ENCODE measurements around the gene AMDHD2.
A peak's percentile ranks its signal among the peaks of the same experiment; 100 is the strongest.
"Not testable (repeated sequence)": the region's sequence is repeated elsewhere in the genome, so short reads cannot be mapped to it uniquely, and the experiment has no call there.

Gene AMDHD2

GRCh38 chr16:2550283-2550878 is 30.2 kb downstream of the AMDHD2 start:
- in situ Hi-C loops (cut with MboI; ENCODE audit: low pct_unique_long_range_greater_than_20kb, low sequenced_read_pairs); DNase-seq: not testable (repeated sequence)

- DNase-seq; in situ Hi-C loops (cut with MboI; ENCODE audit: low pct_unique_long_range_greater_than_20kb, low sequenced_read_pairs): not testable (repeated sequence)
These were observed 31.3 kb downstream of the AMDHD2 start for GRCh38 chr16:2551420-2551889.

DNA sequence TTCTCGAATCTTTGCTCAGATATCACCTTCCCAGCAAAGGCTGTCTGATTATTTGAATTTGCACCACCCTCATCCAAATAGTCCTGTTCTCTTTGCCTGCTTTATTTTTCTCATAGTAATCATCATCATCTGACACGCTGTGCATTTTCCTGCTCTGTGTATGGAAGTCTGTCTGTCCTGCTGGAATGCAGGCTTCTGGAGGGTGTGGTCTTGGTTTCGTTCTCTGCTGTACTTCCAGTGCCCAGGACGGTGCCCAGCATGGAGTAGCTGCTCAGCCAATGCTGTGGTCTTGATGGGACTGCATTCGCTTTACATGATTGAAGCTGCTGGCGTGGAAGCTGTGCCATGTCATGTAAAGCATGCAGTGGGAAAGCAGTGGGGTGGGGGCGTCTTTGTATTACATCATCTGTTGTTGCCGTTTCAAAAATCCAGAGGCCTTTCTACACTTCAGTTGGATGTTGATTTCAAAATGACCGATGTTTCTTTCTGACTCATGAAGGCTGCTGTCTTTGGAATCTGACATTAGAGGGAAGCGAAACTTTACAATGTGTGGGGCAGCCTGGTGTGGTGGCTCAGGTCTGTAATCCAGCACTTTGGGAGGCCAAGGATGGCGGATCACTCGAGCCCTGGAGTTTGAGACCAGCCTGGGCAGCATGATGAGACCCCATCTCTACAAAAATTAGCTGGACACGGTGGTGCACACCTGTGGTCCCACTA is 34.7 kb downstream of the AMDHD2 start:
- not testable (repeated sequence) for DNase-seq

DNA sequence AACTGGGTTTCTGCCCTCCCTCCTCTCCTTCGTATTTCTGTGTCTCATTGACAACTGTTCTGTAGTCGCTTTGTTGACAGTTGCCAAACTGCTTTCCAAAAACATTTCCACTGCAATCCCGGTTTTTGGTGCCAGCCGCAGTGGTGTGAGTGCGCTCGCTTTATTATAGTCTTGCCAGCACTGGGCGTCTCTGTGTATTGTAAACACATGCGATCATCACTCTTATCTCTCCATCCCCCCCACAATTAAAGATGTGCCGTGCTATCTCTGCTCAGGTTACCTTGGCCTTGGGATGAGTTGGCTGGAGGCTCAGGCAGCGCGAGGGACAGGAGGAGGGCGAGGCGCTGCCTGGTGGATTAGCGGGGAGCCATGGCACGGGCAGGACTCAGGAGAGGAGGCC is 37.0 kb downstream of the AMDHD2 start:
- in situ Hi-C loops (cut with MboI; ENCODE audit: low pct_unique_long_range_greater_than_20kb, low sequenced_read_pairs); DNase-seq: not testable (repeated sequence)

More for the DNA sequence above, 34.7 kb downstream of the AMDHD2 start:
- in situ Hi-C loops (cut with MboI; ENCODE audit: low pct_unique_long_range_greater_than_20kb, low sequenced_read_pairs): not testable (repeated sequence)

- DNase-seq; in situ Hi-C loops (cut with MboI; ENCODE audit: low pct_unique_long_range_greater_than_20kb, low sequenced_read_pairs): not testable (repeated sequence)
These were observed 40.1 kb downstream of the AMDHD2 start for GRCh38 chr16:2560131-2560797.

DNA sequence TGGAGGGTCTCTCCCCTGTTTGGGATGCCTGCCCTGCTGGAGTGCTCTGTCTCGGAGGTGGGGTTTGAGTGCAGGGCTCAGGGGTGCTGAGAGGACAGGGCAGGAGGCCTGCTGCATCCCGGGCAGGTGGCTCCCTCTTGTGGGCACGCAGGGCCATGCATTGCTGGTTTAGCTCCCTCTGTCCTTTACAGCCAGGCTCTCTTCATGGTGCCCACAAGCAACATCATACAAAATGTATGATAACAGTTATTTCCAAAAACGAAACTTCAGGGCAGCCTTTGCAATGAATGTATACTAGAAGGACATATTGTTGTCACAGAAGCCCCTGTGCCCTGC is 40.6 kb downstream of the AMDHD2 start:
- DNase-seq; in situ Hi-C loops (cut with MboI; ENCODE audit: low pct_unique_long_range_greater_than_20kb, low sequenced_read_pairs): not testable (repeated sequence)

DNA sequence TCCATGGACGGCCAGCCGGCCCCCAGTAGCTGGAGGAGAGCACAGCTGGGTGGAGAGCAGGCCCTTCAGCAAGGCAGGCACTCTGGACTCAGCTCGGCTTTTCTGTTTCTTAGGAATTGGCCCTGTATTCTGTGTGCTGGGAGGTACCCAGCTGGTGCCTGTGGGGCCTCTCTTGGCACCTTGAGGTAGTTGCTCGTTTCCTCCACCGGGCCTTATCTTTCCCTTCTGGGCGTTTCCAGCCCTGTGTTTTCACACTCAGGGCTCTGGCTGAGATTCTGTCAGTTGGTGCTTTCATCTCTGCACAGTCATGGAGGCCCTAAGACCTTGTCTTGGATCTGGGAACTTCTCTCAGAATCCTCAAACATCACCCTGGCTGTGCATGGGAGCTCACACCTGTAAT is 47.3 kb downstream of the AMDHD2 start:
- in situ Hi-C loops (cut with MboI; ENCODE audit: low pct_unique_long_range_greater_than_20kb, low sequenced_read_pairs); DNase-seq: not testable (repeated sequence)

DNA sequence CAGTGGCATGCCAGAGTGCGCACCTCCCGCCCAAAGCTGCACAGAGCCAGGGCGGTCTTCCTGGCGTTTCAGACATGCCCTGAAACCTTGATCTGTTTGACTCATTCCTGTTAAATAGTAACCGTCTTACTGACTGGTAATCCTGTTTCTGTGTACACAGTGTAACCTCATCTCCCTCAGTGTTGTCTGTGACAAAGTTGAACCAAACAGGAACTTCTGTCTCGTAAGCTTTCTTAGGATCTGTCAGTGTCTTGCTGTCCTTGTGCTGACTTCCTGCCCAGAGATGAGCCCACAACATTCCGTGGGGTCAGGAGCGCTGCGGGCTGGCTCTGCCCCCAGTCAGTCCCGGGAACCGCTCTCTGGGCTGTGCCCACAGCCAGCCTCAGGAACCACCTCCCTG is 48.4 kb downstream of the AMDHD2 start:
- in situ Hi-C loops (cut with MboI; ENCODE audit: low pct_unique_long_range_greater_than_20kb, low sequenced_read_pairs): not testable (repeated sequence)

DNA sequence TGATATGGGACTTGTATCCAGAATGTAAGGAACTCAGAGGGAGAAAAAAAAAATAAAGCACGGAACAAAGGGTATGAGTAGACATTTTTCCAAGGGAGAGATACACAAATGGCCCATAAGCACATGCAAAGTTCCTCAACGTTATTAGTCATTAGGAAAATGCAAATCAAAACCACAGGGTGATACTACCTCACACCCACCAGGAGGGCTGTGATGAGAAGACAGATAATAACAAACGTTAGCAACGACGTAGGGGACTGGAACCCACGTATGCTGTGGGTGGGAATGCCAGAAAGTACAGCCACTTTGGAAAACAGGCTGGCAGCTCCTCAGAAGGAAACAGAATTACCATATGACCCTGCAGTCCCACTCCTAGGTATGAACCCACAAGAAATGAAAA is 52.5 kb downstream of the AMDHD2 start:
- in situ Hi-C loops (cut with MboI; ENCODE audit: low pct_unique_long_range_greater_than_20kb, low sequenced_read_pairs); DNase-seq: not testable (repeated sequence)

More for the DNA sequence above, 48.4 kb downstream of the AMDHD2 start:
- not testable (repeated sequence) for DNase-seq

DNA sequence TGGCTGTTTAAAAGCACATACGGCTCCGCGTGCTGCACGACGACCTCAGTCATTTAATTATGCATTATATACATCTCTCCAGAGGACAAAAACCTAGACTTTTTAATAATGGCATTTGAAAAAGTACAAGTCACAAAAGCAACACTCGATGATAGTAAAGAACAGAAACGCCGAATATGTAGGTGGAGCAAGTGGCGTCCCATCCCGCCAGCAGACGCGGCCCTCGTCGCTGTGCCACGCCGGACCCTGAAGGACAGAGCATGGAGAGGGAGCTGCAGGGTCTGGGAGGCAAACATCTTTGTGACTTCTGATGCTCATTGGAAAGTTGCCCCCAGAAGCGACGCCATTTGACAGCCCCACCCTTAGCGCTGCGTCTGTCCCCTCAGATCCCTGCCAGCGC is 55.7 kb downstream of the AMDHD2 start:
- in situ Hi-C loops (cut with MboI; ENCODE audit: low pct_unique_long_range_greater_than_20kb, low sequenced_read_pairs); DNase-seq: not testable (repeated sequence)

DNA sequence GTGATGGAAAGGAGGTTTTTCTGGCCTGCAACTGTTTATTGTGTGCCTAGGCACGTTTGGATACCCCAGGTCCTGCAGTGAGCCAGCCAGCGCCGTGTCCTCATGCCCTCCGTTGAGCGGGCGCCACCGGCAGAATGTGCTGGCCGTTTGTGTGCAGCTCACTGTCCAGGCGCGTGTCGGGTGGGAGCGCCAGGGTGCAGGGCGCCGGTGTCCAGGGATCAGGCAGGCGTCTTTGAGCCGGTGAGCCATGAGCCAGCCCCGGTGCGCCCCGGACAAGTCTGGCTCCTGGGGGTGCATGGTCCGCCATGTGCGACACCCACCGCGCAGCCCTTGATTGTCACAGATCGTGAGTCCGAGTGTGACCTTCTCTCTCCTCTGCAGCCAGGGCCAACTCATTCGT is 56.9 kb downstream of the AMDHD2 start:
- in situ Hi-C loops (cut with MboI; ENCODE audit: low pct_unique_long_range_greater_than_20kb, low sequenced_read_pairs); DNase-seq: not testable (repeated sequence)

GRCh38 chr16:2578905-2579304 is 58.7 kb downstream of the AMDHD2 start:
- in situ Hi-C loops (cut with MboI; ENCODE audit: low pct_unique_long_range_greater_than_20kb, low sequenced_read_pairs): not testable (repeated sequence)

DNA sequence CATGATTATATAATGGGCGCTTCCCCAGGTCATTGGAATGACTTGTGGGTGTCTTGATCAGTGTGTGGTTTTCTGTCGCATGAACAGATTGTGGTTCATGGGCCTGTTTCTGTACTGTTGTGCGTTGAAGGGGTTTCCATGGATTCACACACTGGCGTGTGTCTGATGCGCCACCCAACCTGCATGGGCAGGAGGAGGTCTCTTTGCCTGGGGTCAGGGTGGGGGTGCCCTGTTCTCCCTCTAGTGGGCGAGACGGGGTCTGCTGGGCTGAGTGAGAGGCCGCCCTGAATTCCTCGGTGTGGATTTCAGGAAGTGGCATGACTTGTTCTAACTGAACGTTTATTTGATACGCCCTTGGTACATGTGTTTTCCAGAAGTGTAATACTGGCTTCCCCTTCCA is 60.0 kb downstream of the AMDHD2 start:
- peak; percentile 73 for DNase-seq
- in situ Hi-C loops (cut with MboI; ENCODE audit: low pct_unique_long_range_greater_than_20kb, low sequenced_read_pairs): not testable (repeated sequence)

More at GRCh38 chr16:2578905-2579304, 58.7 kb downstream of the AMDHD2 start:
- not testable (repeated sequence) for DNase-seq

GRCh38 chr16:2580818-2581217 is 60.6 kb downstream of the AMDHD2 start:
- in situ Hi-C loops (cut with MboI; ENCODE audit: low pct_unique_long_range_greater_than_20kb, low sequenced_read_pairs); DNase-seq: not testable (repeated sequence)

All from KBM-7 (cell line).